HepG2 (cell line): ENCODE measurements around the gene CKB.
A peak's percentile ranks its signal among the peaks of the same experiment; 100 is the strongest.

Experiments used
- CEBPG ChIP-seq: IDR thresholded peaks from 2 replicates; pipeline ENCODE4 v1.6.1; 2016
- CHD2 ChIP-seq: IDR thresholded peaks from 2 replicates; pipeline ENCODE4 v1.6.1; 2011; ENCODE audit warnings: low read depth, low read length, improper control_type of control experiment
- GLMP ChIP-seq: sonication (generic); formaldehyde crosslinking; IDR thresholded peaks from 2 replicates; pipeline ENCODE4 v1.9.0; 2021; ENCODE audit warnings: missing genetic modification reagents, mild to moderate bottlenecking, borderline replicate concordance
- HNF4A ChIP-seq: sonication (generic); formaldehyde crosslinking; IDR thresholded peaks from 2 replicates; pipeline ENCODE4 v1.4.0; 2020; ENCODE audit warnings: missing genetic modification reagents
- ZBTB33 ChIP-seq: sonication (generic); formaldehyde crosslinking; IDR thresholded peaks from 2 replicates; pipeline ENCODE4 v1.4.0; 2020; ENCODE audit warnings: missing genetic modification reagents
- ZFX ChIP-seq: sonication (generic); formaldehyde crosslinking; IDR thresholded peaks from 2 replicates; pipeline ENCODE4 v1.4.0; 2020; ENCODE audit warnings: mild to moderate bottlenecking, low read depth, missing genetic modification reagents, moderate library complexity
- ZNF468 ChIP-seq: sonication (generic); formaldehyde crosslinking; IDR thresholded peaks from 2 replicates; pipeline ENCODE4 v1.8.0; 2022; ENCODE audit warnings: mild to moderate bottlenecking, moderate library complexity, missing genetic modification reagents
- ZNF879 ChIP-seq: sonication (generic); formaldehyde crosslinking; IDR thresholded peaks from 2 replicates; pipeline ENCODE4 v1.8.1; 2023; ENCODE audit warnings: missing genetic modification reagents

- TF ChIP-seq CEBPG (CRISPR knock-in tag): no peak
- TF ChIP-seq ZNF468 (CRISPR knock-in tag): no peak
- no peak for TF ChIP-seq ZNF879 (CRISPR knock-in tag)
- TF ChIP-seq ZFX (CRISPR knock-in tag): peak; percentile 67
- no peak; the same call in 1 of the 2 replicates for TF ChIP-seq HNF4A
- no peak for TF ChIP-seq CHD2
- TF ChIP-seq GLMP: no peak
- peak; percentile 69 for TF ChIP-seq ZBTB33 (CRISPR knock-in tag)
Observed at GRCh38 chr14:103518422-103519042, 4.1 kb downstream of the CKB start.
